ENCODE measurements around the gene HDGF.

- no peak for TF ChIP-seq CTCF (conservative IDR thresholded peaks at IDR 0.05)
- no peak for TF ChIP-seq ZFX (IDR thresholded peaks at IDR 0.05)
Measured at GRCh38 chr1:156796340-156797097, 45.0 kb upstream of the HDGF start.
